ENCODE data around the gene DSG4.

DSG4 gene

DNA sequence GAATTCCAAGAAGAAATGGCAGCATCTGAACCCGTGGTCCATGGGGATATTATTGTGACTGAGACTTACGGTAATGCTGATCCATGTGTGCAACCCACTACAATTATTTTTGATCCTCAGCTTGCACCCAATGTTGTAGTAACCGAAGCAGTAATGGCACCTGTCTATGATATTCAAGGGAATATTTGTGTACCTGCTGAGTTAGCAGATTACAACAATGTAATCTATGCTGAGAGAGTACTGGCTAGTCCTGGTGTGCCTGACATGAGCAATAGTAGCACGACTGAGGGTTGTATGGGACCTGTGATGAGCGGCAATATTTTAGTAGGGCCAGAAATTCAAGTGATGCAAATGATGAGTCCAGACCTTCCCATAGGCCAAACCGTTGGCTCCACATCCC lies 36.6 kb downstream of the DSG4 start:
- no peaks in the 10 kb centered on the region for H3K36me3 ChIP-seq (ENCODE audit: control insufficient read depth in 2 of 2, insufficient read depth in 1 of 2, low read length in 2 of 2)
- H3K27ac ChIP-seq (ENCODE audit: extremely low read depth, low read depth, low read length), result no peak overlapping the region
- H3K4me3 ChIP-seq (ENCODE audit: low read depth, low read length), result no peak overlapping the region
- CTCF ChIA-PET, result no interaction called here
- TF ChIP-seq, protein P1, sequence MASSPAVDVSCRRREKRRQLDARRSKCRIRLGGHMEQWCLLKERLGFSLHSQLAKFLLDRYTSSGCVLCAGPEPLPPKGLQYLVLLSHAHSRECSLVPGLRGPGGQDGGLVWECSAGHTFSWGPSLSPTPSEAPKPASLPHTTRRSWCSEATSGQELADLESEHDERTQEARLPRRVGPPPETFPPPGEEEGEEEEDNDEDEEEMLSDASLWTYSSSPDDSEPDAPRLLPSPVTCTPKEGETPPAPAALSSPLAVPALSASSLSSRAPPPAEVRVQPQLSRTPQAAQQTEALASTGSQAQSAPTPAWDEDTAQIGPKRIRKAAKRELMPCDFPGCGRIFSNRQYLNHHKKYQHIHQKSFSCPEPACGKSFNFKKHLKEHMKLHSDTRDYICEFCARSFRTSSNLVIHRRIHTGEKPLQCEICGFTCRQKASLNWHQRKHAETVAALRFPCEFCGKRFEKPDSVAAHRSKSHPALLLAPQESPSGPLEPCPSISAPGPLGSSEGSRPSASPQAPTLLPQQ (tag by site-specific recombination; IDR thresholded peaks at IDR 0.05), result no peak
- TF ChIP-seq ZNF600 (tag by site-specific recombination; IDR thresholded peaks at IDR 0.05) (no peak), ZNF423 (tag by site-specific recombination; IDR thresholded peaks at IDR 0.05) (no peak), KLF10 (tag by site-specific recombination; IDR thresholded peaks at IDR 0.05) (no peak), ZNF391 (tag by site-specific recombination; IDR thresholded peaks at IDR 0.05; ENCODE audit: borderline replicate concordance, low read depth) (no peak), SCRT1 (tag by site-specific recombination; IDR thresholded peaks at IDR 0.05; ENCODE audit: borderline replicate concordance) (no peak), SP7 (tag by site-specific recombination; IDR thresholded peaks at IDR 0.05) (no peak), GLIS1 (tag by site-specific recombination; IDR thresholded peaks at IDR 0.05) (no peak), ZNF585B (tag by site-specific recombination; IDR thresholded peaks at IDR 0.05) (no peak)
- TF ChIP-seq, protein P2, sequence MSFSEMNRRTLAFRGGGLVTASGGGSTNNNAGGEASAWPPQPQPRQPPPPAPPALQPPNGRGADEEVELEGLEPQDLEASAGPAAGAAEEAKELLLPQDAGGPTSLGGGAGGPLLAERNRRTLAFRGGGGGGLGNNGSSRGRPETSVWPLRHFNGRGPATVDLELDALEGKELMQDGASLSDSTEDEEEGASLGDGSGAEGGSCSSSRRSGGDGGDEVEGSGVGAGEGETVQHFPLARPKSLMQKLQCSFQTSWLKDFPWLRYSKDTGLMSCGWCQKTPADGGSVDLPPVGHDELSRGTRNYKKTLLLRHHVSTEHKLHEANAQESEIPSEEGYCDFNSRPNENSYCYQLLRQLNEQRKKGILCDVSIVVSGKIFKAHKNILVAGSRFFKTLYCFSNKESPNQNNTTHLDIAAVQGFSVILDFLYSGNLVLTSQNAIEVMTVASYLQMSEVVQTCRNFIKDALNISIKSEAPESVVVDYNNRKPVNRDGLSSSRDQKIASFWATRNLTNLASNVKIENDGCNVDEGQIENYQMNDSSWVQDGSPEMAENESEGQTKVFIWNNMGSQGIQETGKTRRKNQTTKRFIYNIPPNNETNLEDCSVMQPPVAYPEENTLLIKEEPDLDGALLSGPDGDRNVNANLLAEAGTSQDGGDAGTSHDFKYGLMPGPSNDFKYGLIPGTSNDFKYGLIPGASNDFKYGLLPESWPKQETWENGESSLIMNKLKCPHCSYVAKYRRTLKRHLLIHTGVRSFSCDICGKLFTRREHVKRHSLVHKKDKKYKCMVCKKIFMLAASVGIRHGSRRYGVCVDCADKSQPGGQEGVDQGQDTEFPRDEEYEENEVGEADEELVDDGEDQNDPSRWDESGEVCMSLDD (tag by site-specific recombination; IDR thresholded peaks at IDR 0.05), result no peak
- TF ChIP-seq, protein P3, sequence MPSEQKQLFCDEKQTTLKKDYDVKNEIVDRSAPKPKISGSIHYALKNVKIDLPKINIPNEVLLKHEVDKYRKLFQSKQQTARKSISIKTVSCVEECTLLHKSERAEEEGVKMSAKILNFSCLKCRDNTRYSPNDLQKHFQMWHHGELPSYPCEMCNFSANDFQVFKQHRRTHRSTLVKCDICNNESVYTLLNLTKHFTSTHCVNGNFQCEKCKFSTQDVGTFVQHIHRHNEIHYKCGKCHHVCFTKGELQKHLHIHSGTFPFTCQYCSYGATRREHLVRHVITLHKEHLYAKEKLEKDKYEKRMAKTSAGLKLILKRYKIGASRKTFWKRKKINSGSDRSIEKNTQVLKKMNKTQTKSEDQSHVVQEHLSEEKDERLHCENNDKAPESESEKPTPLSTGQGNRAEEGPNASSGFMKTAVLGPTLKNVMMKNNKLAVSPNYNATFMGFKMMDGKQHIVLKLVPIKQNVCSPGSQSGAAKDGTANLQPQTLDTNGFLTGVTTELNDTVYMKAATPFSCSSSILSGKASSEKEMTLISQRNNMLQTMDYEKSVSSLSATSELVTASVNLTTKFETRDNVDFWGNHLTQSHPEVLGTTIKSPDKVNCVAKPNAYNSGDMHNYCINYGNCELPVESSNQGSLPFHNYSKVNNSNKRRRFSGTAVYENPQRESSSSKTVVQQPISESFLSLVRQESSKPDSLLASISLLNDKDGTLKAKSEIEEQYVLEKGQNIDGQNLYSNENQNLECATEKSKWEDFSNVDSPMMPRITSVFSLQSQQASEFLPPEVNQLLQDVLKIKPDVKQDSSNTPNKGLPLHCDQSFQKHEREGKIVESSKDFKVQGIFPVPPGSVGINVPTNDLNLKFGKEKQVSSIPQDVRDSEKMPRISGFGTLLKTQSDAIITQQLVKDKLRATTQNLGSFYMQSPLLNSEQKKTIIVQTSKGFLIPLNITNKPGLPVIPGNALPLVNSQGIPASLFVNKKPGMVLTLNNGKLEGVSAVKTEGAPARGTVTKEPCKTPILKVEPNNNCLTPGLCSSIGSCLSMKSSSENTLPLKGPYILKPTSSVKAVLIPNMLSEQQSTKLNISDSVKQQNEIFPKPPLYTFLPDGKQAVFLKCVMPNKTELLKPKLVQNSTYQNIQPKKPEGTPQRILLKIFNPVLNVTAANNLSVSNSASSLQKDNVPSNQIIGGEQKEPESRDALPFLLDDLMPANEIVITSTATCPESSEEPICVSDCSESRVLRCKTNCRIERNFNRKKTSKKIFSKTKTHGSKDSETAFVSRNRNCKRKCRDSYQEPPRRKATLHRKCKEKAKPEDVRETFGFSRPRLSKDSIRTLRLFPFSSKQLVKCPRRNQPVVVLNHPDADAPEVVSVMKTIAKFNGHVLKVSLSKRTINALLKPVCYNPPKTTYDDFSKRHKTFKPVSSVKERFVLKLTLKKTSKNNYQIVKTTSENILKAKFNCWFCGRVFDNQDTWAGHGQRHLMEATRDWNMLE (tag by site-specific recombination; conservative IDR thresholded peaks at IDR 0.05; ENCODE audit: low read depth), result no peak
- POLR2A ChIA-PET, result no interaction called here
- no peaks in the 10 kb centered on the region for H3K4me1 ChIP-seq (ENCODE audit: control insufficient read depth, insufficient read depth, low read length)
- no peaks in the 10 kb centered on the region for H3K9me3 ChIP-seq (ENCODE audit: control insufficient read depth, insufficient read depth, low read depth, low read length)

DNA sequence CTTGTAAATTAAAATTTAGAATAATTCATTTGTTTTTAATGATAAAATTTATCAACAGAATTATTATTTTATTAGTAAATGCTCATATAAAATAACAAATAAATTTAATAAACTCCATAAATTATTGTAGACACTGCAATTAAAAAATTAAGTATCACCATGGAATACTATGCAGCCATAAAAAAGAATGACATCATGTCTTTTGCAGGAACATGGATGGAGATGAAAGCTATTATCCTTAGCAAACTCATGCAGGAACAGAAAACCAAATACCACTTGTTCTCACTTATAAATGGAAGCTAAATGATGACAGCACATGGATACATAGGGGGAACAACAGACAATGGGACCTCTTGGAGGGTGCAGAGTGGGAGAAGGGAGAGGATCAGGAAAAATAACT lies 41.3 kb downstream of the DSG4 start:
- no peak overlapping the region for H3K27ac ChIP-seq (ENCODE audit: extremely low read depth, low read depth, low read length)
- H3K4me1 ChIP-seq (ENCODE audit: control insufficient read depth, insufficient read depth, low read length), result no peaks in the 10 kb centered on the region
- no peak overlapping the region for H3K4me3 ChIP-seq (ENCODE audit: low read depth, low read length)
- ChIA-PET POLR2A (no interaction called here), CTCF (no interaction called here)
- no peaks in the 10 kb centered on the region for H3K36me3 ChIP-seq (ENCODE audit: control insufficient read depth in 2 of 2, insufficient read depth in 1 of 2, low read length in 2 of 2)
- H3K9me3 ChIP-seq (ENCODE audit: control insufficient read depth, insufficient read depth, low read depth, low read length), result no peaks in the 10 kb centered on the region
- TF ChIP-seq SCRT2 (tag by site-specific recombination; IDR thresholded peaks at IDR 0.05) (no peak), HOXC10 (CRISPR knock-in tag; IDR thresholded peaks at IDR 0.05) (no peak), ZNF146 (tag by site-specific recombination; IDR thresholded peaks at IDR 0.05) (peak; percentile 43; the same call in 1 of the 2 replicates), HOXD13 (CRISPR knock-in tag; IDR thresholded peaks at IDR 0.05; ENCODE audit: borderline replicate concordance) (no peak), ZNF473 (tag by site-specific recombination; IDR thresholded peaks at IDR 0.05) (no peak), ZNF707 (tag by site-specific recombination; IDR thresholded peaks at IDR 0.05) (no peak), ZNF302 (tag by site-specific recombination; IDR thresholded peaks at IDR 0.05; ENCODE audit: low read depth) (no peak)
- TF ChIP-seq, protein P4, sequence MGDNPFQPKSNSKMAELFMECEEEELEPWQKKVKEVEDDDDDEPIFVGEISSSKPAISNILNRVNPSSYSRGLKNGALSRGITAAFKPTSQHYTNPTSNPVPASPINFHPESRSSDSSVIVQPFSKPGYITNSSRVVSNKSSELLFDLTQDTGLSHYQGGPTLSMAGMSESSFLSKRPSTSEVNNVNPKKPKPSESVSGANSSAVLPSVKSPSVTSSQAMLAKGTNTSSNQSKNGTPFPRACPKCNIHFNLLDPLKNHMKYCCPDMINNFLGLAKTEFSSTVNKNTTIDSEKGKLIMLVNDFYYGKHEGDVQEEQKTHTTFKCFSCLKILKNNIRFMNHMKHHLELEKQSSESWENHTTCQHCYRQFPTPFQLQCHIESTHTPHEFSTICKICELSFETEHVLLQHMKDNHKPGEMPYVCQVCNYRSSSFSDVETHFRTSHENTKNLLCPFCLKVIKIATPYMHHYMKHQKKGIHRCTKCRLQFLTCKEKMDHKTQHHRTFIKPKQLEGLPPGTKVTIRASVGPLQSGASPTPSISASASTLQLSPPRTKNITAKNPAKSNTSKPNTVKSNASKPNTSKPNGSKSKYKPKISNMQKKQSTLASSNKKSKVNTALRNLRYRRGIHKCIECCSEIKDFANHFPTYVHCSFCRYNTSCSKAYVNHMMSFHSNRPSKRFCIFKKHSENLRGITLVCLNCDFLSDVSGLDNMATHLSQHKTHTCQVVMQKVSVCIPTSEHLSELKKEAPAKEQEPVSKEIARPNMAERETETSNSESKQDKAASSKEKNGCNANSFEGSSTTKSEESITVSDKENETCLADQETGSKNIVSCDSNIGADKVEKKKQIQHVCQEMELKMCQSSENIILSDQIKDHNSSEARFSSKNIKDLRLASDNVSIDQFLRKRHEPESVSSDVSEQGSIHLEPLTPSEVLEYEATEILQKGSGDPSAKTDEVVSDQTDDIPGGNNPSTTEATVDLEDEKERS (tag by site-specific recombination; IDR thresholded peaks at IDR 0.05), result no peak
- TF ChIP-seq, protein P5, sequence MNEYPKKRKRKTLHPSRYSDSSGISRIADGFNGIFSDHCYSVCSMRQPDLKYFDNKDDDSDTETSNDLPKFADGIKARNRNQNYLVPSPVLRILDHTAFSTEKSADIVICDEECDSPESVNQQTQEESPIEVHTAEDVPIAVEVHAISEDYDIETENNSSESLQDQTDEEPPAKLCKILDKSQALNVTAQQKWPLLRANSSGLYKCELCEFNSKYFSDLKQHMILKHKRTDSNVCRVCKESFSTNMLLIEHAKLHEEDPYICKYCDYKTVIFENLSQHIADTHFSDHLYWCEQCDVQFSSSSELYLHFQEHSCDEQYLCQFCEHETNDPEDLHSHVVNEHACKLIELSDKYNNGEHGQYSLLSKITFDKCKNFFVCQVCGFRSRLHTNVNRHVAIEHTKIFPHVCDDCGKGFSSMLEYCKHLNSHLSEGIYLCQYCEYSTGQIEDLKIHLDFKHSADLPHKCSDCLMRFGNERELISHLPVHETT (tag by site-specific recombination; IDR thresholded peaks at IDR 0.05), result no peak
- TF ChIP-seq, protein P6, sequence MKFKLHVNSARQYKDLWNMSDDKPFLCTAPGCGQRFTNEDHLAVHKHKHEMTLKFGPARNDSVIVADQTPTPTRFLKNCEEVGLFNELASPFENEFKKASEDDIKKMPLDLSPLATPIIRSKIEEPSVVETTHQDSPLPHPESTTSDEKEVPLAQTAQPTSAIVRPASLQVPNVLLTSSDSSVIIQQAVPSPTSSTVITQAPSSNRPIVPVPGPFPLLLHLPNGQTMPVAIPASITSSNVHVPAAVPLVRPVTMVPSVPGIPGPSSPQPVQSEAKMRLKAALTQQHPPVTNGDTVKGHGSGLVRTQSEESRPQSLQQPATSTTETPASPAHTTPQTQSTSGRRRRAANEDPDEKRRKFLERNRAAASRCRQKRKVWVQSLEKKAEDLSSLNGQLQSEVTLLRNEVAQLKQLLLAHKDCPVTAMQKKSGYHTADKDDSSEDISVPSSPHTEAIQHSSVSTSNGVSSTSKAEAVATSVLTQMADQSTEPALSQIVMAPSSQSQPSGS (tag by site-specific recombination; IDR thresholded peaks at IDR 0.05; ENCODE audit: low read depth), result peak; percentile 26; the same call in 1 of the 2 replicates
